A375 (cell line): ENCODE data around the gene C1orf198. TPM values are rescaled to one million over a fixed set of nuclear protein-coding genes. Genes with fewer than 3 reads are reported as not detected.

ENCODE experiments used
- small RNA-seq: library from RNA; depleted of rRNA; stranded (forward); fragments of <200 nt; gene quantifications from one replicate; pipeline ENCODE3, GENCODE V24; 2014
- total RNA-seq: library from RNA; depleted of rRNA; stranded (reverse); fragments of >200 nt; shearing (Covaris generic); gene quantifications from 2 replicates; pipeline ENCODE4 v1.2.3, GENCODE V29; 2014; rRNA removed

The C1orf198 gene, protein sequence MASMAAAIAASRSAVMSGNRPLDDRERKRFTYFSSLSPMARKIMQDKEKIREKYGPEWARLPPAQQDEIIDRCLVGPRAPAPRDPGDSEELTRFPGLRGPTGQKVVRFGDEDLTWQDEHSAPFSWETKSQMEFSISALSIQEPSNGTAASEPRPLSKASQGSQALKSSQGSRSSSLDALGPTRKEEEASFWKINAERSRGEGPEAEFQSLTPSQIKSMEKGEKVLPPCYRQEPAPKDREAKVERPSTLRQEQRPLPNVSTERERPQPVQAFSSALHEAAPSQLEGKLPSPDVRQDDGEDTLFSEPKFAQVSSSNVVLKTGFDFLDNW
- 20.0 and 25.3 TPM in 2 replicates for total RNA-seq

GRCh38 chr1:230867903-230868735 lies at the start of gene C1orf198:
TSS of gene C1orf198 (minus strand) at chr1:230868521. CDS start at chr1:230868512, 9 bp downstream.

Small RNA genes lying within 50 kb of the gene (small RNA-seq; reads per million reads assigned to genes)
- gene RN7SL837P: not detected
- gene RNA5SP79: 1.8 reads per million, percentile 70 among the genes with 10 or more reads in this experiment

Other genes with a start within 250 kb of the C1orf198 start
- gene COG2, start 226.0 kb downstream of the C1orf198 start, total RNA-seq: 43.8 and 58.2 TPM in 2 replicates
- not detected in 2 replicates for gene AGT, start 154.4 kb downstream of the C1orf198 start, total RNA-seq
- gene CAPN9, start 121.1 kb downstream of the C1orf198 start, total RNA-seq: not detected in 2 replicates
- gene TTC13, start 110.3 kb upstream of the C1orf198 start, total RNA-seq: 15.5 and 17.7 TPM in 2 replicates
- gene ARV1, start 110.6 kb upstream of the C1orf198 start, total RNA-seq: 19.5 and 22.9 TPM in 2 replicates
- 23.8 and 25.7 TPM in 2 replicates for gene FAM89A, start 171.7 kb upstream of the C1orf198 start, total RNA-seq